Right kidney (tissue), 1 donor: Measurements from ENCODE around the gene CENPL.
"Not testable (repeated sequence)": the region's sequence is repeated elsewhere in the genome, so short reads cannot be mapped to it uniquely, and the experiment has no call there.

Source experiments
- DNase-seq: peaks from one replicate; pipeline ENCODE4 v3.0.0-alpha.2; 2016

Gene CENPL

DNA sequence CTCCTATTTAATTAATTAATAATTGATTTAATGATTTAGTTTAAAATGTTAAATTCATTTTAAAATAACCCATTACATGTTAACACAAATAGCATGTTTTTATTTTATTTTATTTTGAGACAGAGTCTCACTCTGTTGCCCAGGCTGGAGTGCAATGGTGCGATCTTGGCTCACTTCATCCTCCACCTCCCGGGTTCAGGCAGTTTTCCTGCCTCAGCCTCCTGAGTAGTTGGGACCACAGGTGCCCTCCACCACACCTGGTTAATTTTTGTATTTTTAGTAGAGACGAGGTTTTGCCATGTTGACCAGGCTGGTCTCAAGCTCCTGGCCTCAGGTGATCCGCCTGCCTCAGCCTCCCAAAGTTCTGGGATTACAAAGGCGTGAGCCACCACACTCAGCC, 34.9 kb upstream of the CENPL start:
- not testable (repeated sequence) for DNase-seq

DNA sequence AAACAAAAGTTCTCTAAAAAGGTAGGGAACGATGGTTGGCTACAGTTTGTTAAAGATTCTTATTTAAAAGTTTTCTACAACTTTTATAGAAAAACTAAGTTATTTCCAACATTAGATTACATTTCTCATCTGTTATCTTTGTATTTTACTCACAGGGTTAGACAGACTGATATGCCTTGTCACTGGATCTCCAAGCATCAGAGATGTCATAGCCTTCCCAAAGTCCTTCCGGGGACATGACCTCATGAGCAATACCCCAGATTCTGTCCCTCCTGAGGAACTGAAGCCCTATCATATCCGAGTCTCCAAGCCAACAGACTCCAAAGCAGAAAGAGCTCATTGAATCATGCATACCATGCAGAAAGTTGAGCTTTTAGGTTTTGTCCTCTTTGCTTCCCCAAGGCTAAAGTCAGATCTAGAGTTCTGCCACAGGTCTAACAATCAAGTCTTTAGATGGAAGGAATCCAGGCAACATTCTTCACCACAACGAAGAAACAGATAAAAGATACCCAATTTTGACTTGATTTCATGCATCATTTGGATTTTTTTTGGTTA, 32.8 kb upstream of the CENPL start:
- DNase-seq, result no peak

DNA sequence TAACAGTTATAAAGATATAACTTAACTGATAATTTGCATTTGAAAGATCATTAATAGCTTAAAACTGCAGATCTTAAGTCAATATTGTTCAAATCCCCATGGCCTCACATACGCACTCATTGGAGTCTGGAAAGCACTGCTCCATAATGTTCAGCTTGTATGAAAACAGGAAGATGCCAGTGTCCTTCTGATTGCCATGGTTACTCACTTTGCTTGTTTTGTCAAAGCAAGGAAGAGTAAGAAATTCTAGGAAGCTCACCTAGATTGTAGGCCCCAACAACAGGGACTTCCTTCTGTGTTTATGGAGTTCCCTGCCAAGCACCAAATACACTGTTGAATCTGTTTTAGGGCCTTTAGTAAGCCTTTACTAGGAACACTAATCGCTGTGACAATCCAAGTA, 32.2 kb upstream of the CENPL start:
- DNase-seq, result no peak

DNA sequence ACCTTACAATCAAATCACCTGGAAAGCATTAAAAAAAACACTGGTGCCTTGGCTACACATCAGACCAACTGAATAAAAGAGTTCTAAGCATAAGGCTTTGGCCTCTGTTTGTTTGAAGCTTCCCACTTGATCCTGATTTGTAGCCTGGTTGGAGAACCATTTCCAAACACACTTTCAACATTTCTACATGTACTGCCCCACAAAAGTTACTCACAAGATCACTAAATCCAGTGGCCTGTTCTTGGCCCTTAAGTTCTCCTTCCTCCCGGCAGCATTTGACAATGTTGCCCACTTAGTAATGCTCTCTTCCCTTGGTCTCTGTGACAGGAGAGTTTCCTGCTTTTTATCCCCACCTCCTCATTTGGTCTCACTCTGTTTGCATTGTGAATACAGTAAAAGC, 31.3 kb upstream of the CENPL start:
- DNase-seq, result no peak

DNA sequence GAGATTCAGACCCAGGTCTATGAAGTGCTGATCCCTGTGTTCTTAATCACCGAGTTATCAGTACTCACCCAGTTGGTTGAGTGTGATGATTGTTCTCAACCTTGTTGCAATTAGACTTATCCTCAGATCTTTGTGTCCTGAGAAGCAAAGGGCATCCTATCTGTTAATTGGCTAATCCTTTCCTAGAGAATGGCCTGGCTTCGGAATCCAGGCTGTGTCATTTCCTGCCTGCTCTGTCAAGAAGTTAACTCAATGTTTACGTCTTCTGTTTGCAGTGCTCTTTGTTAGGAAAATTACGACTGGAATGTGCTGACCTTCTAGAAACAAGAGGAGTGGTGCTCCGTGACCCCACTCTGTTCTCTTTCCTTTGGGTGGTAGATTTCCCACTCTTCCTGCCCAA, 28.4 kb upstream of the CENPL start:
- no peak for DNase-seq

- no peak for DNase-seq
Measured at GRCh38 chr1:173852105-173852504, 27.4 kb upstream of the CENPL start.

DNA sequence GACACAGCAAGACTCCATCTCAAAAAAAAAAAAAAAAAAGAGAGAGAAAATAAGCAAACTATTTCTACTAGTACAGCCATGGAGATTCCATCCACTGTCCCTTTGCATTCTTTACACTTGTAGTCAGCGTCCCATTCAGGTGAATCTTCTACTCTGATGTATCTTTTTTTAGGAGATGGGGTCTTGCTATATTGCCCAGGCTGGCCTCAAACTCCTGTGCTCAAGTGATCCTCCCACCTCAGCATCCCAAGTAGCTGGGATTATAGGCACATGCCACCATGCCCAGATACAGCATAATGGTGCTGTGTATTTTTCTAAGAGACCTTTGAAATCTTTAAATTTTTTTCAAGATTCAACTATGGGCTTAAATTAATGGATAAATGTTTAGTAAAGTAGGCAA, 8.1 kb upstream of the CENPL start:
- no peak for DNase-seq

GRCh38 chr1:173827611-173828010, 2.9 kb upstream of the CENPL start:
- no peak for DNase-seq

- DNase-seq, result peak; percentile 1
Measured at GRCh38 chr1:173823781-173824314, 835 bp downstream of the CENPL start.

GRCh38 chr1:173821680-173822079, 3.0 kb downstream of the CENPL start:
- DNase-seq, result no peak

DNA sequence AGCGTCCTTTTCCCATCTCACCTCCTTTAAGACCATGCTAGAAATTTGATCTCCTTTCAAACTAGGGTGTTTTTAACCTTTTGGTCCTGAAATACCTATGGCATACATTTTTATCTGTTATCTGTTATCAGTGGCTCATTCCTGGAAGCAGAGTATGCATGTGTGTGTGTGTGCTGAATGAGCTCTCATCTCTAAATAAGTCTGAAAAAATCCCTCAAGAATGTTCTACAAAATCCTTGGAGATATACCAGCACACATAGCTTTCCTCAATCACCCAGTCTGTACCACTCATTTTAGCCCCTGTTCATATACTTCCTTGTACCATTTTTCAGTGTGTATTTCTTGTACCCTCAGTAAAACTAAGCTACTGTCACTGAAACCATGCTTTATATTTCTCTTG, 6.2 kb downstream of the CENPL start:
- no peak for DNase-seq

DNA sequence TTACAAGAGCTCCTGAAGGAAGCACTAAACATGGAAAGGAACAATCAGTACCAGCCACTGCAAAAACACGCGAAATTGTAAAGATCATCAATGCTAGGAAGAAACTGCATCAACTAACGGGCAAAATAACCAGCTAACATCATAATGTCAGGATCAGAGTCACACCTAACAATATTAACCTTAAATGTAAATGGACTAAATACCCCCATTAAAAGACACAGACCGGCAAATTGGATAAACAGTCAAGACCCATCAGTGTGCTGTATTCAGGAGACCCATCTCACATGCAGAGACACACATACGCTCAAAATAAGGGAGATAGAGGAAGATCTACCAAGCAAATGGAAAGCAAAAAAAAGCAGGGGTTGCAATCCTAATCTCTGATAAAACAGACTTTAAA, 11.0 kb downstream of the CENPL start:
- DNase-seq, result not testable (repeated sequence)

DNA sequence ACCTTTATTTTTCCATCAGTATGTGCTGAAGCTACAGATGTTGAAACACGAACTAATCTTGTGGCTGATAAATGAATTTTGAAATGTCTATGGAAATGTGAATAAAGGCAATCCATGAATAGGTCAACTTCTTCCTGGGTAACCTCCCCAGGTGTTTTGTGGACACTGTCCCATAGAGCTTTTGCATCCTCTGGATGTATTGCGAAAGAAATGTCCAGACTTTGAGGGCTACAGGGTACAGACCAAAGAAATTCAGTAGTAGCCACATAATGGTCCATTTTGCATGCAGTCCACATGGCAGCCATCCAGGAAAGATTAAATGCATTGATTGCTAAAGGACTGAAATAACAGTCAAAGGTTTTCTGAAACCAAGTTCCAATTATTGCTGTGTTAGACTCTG, 21.7 kb downstream of the CENPL start:
- DNase-seq, result no peak

- DNase-seq, result not testable (repeated sequence)
Measured at GRCh38 chr1:173799995-173800394, 24.7 kb downstream of the CENPL start.

GRCh38 chr1:173798078-173798477, 26.6 kb downstream of the CENPL start:
- DNase-seq, result no peak

DNA sequence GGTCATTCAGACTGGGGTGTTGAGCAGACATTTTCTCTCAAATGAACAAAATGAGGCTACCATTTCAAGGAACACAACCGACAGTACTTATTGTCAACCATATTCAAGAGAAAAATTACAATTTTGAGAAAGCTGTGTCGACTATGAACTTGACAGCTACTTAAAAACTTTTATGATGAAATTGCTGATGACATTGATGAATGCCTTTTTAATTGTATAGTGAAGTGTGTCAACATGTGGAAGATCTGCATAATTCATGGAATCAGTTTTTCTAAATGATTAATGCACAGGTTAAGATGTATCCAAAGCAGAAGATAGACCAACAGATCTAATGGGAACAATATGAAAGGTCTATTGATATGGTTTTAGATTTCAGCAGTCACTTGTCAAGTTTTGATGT, 34.8 kb downstream of the CENPL start:
- no peak for DNase-seq

DNA sequence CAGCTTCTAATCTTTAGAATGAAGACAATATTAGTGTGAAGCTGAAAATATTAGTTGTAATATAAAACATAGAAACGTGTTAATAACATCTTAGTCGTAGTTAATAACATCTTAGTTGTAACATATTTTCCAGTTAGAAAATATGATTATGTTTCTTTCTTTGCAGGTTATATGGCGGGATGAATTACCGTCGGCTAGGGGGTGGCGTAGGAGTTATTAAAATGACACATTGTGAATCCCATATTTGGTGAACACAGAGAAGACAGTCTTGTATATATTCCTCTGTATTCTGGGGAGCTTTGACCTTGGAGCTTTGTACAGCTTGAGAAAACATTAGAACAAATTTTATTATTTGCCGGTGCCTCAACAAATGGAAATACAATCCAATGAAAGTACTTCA, 39.7 kb downstream of the CENPL start:
- no peak for DNase-seq

DNA sequence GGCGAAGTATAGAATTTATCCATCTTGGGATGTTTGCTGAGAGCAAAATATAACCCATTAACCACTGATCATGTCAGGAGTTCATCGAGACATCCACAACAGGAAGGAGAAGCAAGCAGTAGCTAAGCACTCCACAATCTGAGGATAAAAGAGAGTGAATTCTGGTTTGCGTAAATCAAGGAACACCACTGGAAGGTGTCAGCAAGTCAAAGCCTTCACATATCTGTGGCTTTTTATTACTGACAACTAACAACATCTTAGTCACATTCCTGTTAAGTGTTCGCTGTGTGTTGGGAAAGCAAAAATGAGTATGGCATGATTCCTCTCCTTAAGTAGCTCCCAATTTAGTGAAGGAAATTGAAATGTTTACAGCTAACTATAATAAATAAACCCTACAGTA, 44.7 kb downstream of the CENPL start:
- DNase-seq, result no peak

GRCh38 chr1:173775578-173776226, 49.0 kb downstream of the CENPL start:
- DNase-seq, result no peak

- DNase-seq, result no peak
Measured at GRCh38 chr1:173771560-173771959, 53.1 kb downstream of the CENPL start.

DNA sequence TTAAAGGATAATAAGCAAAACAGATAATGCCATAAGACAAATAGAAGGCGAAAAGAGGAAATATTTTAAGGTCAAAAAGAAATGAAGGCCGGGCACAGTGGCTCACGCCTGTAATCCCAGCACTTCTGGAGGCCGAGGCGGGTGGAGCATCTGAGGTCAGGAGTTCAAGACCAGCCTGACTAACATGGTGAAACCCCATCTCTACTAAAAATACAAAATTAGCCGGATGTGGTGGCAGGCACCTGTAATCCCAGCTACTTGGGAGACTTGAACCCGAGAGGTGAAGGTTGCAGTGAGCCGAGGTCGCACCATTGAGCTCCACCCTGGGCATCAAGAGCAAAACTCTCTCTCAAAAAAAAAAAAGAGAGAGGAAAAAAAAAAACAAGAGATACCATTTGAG, 54.4 kb downstream of the CENPL start:
- DNase-seq, result not testable (repeated sequence)

GRCh38 chr1:173768827-173769226, 55.9 kb downstream of the CENPL start:
- DNase-seq, result no peak

DNA sequence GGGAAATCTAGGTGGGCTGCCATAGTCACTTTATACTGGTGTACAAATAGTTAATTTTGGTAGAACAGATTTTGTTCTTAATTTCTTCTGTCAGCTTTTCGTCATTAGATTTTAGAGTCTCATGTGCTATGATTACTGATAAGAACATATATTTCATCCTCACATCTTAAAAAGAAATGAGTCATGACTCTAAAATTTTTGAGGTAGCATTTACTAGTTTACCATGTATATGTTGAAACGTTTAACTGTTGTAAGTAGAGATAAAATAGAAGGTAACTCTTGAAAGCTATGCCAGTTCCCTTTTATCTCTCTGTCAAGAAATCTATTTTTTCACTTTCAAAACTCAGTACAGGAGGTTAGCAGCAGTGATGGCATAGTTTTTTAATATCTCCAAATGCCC, 56.5 kb downstream of the CENPL start:
- no peak for DNase-seq

DNA sequence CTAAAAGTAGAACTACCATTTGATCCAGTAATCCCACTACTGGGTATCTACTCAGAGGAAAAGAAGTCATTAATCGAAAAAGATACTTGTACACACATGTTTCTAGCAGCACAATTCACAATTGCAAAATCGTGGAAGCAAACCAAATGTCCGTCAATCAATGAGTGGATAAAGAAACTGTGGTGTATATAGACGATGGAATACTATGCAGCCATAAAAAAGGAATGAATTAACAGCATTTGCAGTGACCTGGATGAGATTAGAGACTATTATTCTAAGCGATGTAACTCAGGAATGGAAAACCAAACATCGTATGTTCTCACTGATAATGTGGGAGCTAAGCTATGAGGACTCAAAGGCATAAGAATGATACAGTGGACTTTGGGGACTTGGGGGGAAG, 60.4 kb downstream of the CENPL start:
- DNase-seq, result not testable (repeated sequence)

DNA sequence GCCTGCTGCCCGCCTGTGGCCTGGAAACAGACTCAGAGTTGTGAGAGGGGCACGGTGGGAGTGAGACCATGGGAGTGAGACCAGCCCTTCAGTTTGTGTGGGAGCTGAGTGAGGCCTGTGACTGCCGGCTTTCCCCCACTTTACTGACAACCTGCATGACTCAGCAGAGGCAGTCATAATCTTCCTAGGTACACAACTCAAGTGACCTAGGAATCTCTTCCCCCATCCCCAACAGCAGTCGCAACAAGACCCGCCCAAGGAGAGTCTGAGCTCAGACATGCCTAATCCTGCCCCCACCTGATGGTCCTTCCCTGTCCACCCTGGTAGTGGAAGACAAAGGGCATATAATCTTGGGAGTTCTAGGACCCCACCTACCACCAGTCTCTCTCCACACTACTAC, 65.7 kb downstream of the CENPL start:
- DNase-seq, result no peak
